ENCODE measurements around the gene SPRY4.
"Not testable (repeated sequence)": the region's sequence is repeated elsewhere in the genome, so short reads cannot be mapped to it uniquely, and the experiment has no call there.

SPRY4 gene

GRCh38 chr5:142314109-142314508 lies 10.7 kb downstream of the SPRY4 start:
- no peak for DNase-seq

GRCh38 chr5:142313682-142314081 lies 11.1 kb downstream of the SPRY4 start:
- DNase-seq: peak; percentile 78

DNA sequence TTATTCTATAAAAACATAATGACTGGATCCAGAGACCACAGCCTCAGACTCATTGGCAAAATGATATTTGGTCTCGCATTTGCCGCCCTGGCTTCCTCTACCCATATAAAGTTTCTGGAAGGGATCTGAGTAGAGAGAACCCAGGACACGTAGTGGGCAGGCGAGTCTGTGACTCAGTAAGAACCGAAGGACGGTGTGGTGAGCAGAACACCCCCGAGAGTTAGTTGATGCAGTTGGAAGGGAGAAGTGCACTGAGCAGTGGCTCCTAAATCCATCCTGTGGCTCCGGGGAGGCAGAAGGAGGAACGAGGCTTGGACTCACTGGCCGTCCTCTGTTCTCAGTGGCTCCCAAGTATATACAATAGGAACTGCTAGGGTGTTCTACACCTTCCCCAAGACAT lies 11.5 kb downstream of the SPRY4 start:
- DNase-seq: no peak

DNA sequence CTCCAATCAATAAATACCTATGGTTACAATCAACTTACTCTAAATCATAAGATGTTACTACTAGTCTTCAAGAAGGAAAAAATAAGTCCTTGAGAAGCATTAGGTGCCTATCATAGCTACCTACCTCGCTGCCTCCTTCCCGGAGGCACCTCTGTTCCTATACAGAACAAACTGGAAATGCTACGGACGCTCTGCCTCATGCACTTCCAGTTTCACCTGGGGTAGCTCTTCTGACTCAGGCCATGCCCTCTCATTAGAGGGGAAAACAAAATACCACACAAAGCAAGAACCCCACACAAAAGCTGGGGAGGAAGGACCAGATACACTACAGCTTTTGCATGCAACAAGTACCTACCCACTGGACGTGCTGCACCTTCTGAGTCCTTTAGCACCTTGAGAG lies 12.4 kb downstream of the SPRY4 start:
- DNase-seq: no peak

- no peak for DNase-seq
Measured at GRCh38 chr5:142311725-142312124, 13.1 kb downstream of the SPRY4 start.

GRCh38 chr5:142310803-142311202 lies 14.0 kb downstream of the SPRY4 start:
- no peak for DNase-seq

GRCh38 chr5:142309747-142310318 lies 15.0 kb downstream of the SPRY4 start:
- DNase-seq: no peak

- DNase-seq: no peak
Measured at GRCh38 chr5:142308358-142308757, 16.5 kb downstream of the SPRY4 start.

- DNase-seq: no peak
Measured at GRCh38 chr5:142307146-142307890, 17.5 kb downstream of the SPRY4 start.

- DNase-seq: no peak
Measured at GRCh38 chr5:142306077-142306502, 18.7 kb downstream of the SPRY4 start.

DNA sequence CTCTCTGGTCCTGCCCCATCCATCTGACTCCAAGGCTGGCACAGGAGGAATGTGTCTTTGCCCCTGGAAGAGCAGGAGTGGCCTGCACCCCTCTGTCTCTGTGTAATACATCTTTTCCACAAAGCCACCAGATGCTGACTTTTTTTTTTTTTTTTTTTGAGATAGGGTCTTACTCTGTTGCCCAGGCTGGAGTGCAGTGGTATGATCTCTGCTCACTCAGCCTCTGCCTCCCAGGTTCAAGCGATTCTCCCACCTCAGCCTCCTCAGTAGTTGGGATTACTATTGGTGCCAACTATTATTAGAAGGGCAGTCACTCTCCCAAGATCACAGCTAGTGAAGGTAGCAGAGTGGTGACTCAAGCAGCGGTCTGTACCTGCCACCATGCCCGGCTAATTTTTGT lies 19.6 kb downstream of the SPRY4 start:
- no peak for DNase-seq

DNA sequence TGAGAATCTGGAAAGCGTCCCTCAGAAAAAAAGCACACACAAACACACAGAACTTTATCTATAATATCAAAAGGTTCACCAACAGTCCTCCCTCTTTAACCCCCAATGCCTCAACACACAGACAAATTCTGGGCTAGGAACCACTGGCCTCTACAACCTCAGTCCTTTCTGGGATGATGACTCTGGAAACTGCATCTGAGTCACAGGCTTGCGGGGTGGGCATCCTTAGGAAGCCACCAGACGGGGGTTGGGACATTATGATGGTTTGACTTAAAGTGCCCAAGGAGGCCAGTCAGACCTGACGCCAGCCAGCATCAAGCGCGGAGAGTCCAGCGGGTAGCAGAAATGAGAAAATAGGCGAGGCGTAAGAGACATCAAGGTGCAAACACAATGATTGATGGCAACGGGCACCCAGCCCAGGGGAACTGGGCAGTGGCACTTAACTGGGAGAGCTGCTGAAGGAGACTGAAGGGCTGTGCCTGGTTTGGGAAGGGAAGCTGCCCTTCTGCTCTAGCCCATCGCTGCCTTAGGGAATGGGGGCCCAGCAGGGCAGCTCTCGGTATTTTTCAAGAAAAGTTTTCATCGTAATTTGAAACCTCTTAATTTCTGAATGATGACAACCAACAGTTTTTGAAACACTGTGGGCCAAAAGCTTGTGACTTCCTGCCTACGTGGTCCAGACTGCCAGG lies 20.7 kb downstream of the SPRY4 start:
- no peak for DNase-seq

GRCh38 chr5:142303565-142303964 lies 21.3 kb downstream of the SPRY4 start:
- DNase-seq: no peak

DNA sequence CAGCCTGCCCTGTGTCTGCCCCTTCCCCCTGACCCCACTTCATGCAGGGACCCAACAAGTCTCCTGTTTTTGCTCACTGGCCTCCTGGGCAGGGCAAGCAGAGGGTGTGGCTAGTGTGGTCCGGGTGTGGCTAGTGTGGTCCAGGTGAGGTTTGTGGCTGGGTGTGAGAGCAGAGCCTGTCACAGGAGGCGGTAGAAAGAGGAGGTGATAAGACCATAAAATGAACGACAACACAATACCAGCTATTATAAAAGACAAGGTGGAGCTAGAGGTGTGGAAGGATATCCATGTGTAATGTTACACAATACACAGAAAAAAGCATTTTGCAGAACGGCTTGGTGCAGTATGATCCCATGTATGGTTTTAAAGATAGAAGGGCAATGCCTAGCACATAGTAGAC lies 23.3 kb downstream of the SPRY4 start:
- no peak for DNase-seq

- DNase-seq: no peak
Measured at GRCh38 chr5:142300677-142301076, 24.1 kb downstream of the SPRY4 start.

DNA sequence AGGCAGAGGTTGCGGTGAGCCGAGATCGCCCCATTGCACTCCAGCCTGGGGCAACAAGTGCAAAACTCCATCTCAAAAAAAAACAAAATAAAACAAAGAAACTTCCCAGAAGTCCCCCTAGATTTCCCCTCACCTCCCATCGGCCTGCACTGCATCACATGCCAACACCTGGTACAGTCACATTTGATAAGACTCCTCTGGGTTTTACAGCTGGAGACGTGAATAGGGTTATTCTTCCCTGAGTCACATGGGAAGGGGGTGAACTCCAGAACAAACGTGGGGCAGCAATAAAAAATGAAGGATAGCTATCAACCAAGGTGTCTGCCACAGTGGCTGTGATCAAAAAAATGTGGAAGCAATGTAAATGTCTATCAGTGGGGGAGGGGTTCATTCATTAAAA lies 26.0 kb downstream of the SPRY4 start:
- DNase-seq: no peak

DNA sequence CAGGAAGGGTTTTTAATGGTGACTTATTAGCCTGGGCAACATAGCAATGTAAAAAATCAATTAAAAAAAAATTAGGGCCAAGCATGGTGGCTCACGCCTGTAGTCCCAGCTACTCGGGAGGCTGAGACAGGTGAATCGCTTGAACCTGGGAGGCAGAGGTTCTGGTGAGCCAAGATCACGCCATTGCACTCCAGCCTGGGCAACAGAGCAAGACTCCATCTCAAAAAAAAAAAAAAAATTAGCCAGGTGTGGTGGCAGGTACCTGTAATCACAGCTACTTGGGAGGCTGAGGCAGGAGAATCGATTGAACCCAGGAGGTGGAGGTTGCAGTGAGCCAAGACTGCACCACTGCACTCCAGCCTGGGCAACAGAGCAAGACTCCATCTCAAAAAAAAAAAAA lies 27.0 kb downstream of the SPRY4 start:
- not testable (repeated sequence) for DNase-seq

DNA sequence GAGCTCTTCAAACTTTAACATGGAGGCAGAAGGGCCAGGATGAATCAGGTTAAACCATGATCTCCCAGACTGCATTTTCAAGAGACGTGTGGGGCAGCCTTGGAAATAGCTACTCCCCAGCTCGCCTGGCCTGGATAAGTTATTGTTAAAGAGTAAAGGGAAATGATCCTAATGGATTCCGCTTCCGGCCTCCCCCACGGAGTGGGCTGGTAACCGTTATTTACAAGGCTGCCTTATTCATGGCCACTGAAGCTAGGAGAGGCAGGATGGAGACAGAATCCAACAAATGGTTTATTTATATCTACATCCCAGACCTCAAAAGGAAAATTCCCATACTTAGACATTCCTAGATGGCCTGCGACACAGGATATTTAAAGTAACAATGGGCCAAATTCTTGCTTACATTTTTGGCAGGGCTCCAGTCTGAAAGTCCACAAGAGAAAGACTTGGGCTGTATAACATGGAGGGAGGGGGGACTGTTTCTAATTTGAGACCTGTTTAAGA lies 27.9 kb downstream of the SPRY4 start:
- peak; percentile 75 for DNase-seq

DNA sequence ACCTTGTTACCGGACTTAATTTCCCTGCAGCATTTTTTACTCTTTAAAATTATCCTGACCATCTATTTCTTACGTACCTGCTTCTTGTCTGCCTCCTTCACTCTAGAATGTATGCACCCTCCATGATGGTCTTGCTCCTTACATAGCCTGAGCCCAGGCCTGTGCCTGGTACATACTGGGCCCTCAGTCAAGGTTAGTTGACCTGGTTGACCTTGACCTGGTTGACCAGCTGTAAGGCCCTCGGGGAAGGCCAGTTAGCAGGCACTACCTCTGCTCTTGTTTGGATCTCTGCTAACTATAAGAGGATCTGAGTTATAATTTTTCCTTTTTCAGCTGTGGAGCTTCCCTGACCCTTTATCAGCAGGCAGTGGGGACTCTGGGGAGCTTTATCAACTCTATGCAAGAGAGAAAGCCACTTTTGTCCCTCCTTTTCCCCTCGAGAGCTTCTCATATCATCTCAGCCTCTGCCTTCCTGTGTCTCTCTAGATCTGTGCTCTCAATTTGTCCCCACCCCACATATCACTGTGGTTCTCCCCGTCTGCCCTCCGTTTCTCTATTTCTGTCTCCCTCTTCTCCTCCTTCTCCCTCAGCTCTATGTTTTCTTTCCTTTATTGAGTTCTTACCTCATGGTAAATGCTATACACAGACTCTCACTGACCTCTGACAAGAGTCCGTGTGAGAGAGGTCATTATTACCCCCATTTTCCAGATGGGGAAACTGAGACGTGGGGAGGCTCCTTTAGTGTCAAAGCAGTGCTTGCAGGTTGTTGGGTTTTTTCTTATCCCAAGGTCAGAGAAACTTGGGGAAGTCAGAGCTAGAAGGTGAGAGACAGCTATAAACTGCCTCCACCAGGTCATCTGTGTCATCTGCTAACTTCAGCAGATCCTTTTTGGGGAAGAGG lies 28.6 kb downstream of the SPRY4 start:
- DNase-seq: no peak

DNA sequence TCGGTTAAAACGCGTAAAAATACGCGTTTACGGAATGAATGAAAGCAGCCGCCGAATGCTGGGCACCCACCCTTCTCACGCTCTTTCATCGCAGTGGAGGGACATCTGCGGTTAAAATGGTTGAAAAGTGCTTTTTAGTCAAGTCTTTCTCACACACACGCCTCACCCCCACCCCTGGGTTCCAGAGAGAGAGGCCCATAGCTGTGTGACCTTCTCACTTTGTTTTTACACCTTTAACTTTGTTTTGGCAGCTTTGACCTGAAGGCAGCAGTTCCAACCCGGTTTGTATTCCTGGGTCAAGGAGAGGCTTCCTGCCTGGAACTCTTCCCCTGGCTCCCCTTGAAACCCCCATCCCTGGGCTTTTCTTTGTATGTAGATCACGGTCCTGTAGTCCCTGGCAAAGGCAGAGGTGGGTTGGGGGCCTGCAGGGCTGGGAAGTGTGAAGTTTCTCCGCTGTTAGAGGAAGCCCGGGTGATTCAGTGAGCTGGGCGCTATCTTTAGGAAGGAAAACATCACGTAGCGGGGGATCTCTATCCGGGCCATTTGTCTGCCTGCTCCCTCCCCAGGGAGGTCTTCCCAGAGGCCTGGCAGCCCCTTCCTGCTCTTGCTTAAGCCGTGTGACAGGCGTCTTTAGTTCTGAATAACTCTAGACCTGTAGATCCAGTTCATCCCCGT lies 29.6 kb downstream of the SPRY4 start:
- DNase-seq: no peak

GRCh38 chr5:142293486-142293885 lies 31.3 kb downstream of the SPRY4 start:
- no peak for DNase-seq

GRCh38 chr5:142292808-142293207 lies 32.0 kb downstream of the SPRY4 start:
- DNase-seq: no peak
